ENCODE results near the gene CCDC15. TPM values are rescaled to one million over a fixed set of nuclear protein-coding genes. Genes with fewer than 3 reads are reported as not detected.
"Not testable (repeated sequence)": the region's sequence is repeated elsewhere in the genome, so short reads cannot be mapped to it uniquely, and the experiment has no call there.

The CCDC15 gene
- total RNA-seq, 2 experiments from 2014 or later = 7.7 to 8.8 TPM

- Mint-ChIP-seq H3K27ac (no peak overlapping the region), H3K36me3 (ENCODE audit: low read depth) (peaks cover 39% of the 10 kb centered on the region), H3K27me3 (ENCODE audit: low read depth) (no peaks in the 10 kb centered on the region), H3K9me3 (ENCODE audit: insufficient read depth) (peaks cover 8% of the 10 kb centered on the region), H3K4me3 (no peak overlapping the region), H3K4me1 (ENCODE audit: low read depth) (no peaks in the 10 kb centered on the region)
- POLR2A ChIA-PET = no interaction called here
- CTCF ChIA-PET = no interaction called here
- ATAC-seq (no peak), DNase-seq (no peak)
Measured at GRCh38 chr11:125001849-125002248, 47.8 kb downstream of the CCDC15 start.

- Mint-ChIP-seq H3K36me3 (ENCODE audit: low read depth) (peaks cover 50% of the 10 kb centered on the region), H3K4me1 (ENCODE audit: low read depth) (no peaks in the 10 kb centered on the region), H3K27me3 (ENCODE audit: low read depth) (no peaks in the 10 kb centered on the region), H3K9me3 (ENCODE audit: insufficient read depth) (peaks cover 8% of the 10 kb centered on the region), H3K4me3 (no peak overlapping the region), H3K27ac (no peak overlapping the region)
- ATAC-seq (no peak), DNase-seq (no peak)
- CTCF ChIA-PET = no interaction called here
- POLR2A ChIA-PET = no interaction called here
Measured at GRCh38 chr11:125005491-125005890, 51.5 kb downstream of the CCDC15 start.

- H3K27me3 Mint-ChIP-seq (ENCODE audit: low read depth) = no peaks in the 10 kb centered on the region
- H3K9me3 Mint-ChIP-seq (ENCODE audit: insufficient read depth) = no peaks in the 10 kb centered on the region
- no peaks in the 10 kb centered on the region for H3K36me3 Mint-ChIP-seq (ENCODE audit: low read depth)
- no peak overlapping the region for H3K4me3 Mint-ChIP-seq
- no peak for ATAC-seq
- H3K4me1 Mint-ChIP-seq (ENCODE audit: low read depth) = no peaks in the 10 kb centered on the region
- ChIA-PET POLR2A (no interaction called here), CTCF (no interaction called here)
- no peak overlapping the region for H3K27ac Mint-ChIP-seq
- DNase-seq = no peak
Measured at GRCh38 chr11:125016413-125016812, 62.4 kb downstream of the CCDC15 start.

- Mint-ChIP-seq H3K27me3 (ENCODE audit: low read depth) (no peaks in the 10 kb centered on the region), H3K4me1 (ENCODE audit: low read depth) (no peaks in the 10 kb centered on the region), H3K36me3 (ENCODE audit: low read depth) (no peaks in the 10 kb centered on the region), H3K9me3 (ENCODE audit: insufficient read depth) (no peaks in the 10 kb centered on the region), H3K27ac (no peak overlapping the region), H3K4me3 (no peak overlapping the region)
- DNase-seq (no peak), ATAC-seq (no peak)
- POLR2A ChIA-PET = no interaction called here
- CTCF ChIA-PET = no interaction called here
Measured at GRCh38 chr11:125020342-125020741, 66.3 kb downstream of the CCDC15 start.

- Mint-ChIP-seq H3K27ac (no peak overlapping the region), H3K4me1 (ENCODE audit: low read depth) (no peaks in the 10 kb centered on the region), H3K36me3 (ENCODE audit: low read depth) (peaks cover 2% of the 10 kb centered on the region), H3K9me3 (ENCODE audit: insufficient read depth) (no peaks in the 10 kb centered on the region), H3K4me3 (no peak overlapping the region), H3K27me3 (ENCODE audit: low read depth) (no peaks in the 10 kb centered on the region)
- CTCF ChIA-PET = no interaction called here
- POLR2A ChIA-PET = no interaction called here
- DNase-seq (no peak), ATAC-seq (no peak)
Measured at GRCh38 chr11:125022551-125022950, 68.5 kb downstream of the CCDC15 start.

- Mint-ChIP-seq H3K9me3 (ENCODE audit: insufficient read depth) (no peaks in the 10 kb centered on the region), H3K27ac (no peak overlapping the region), H3K4me1 (ENCODE audit: low read depth) (no peaks in the 10 kb centered on the region), H3K4me3 (no peak overlapping the region), H3K27me3 (ENCODE audit: low read depth) (no peaks in the 10 kb centered on the region), H3K36me3 (ENCODE audit: low read depth) (peaks cover 6% of the 10 kb centered on the region)
- ChIA-PET CTCF (no interaction called here), POLR2A (no interaction called here)
- DNase-seq = no peak
- ATAC-seq = no peak
Measured at GRCh38 chr11:125025968-125026367, 72.0 kb downstream of the CCDC15 start.

GRCh38 chr11:125029431-125029830 lies 75.4 kb downstream of the CCDC15 start:
- H3K9me3 Mint-ChIP-seq (ENCODE audit: insufficient read depth); POLR2A ChIA-PET: not testable (repeated sequence)

GRCh38 chr11:125036933-125037332 lies 82.9 kb downstream of the CCDC15 start:
- peaks cover 7% of the 10 kb centered on the region for H3K4me1 Mint-ChIP-seq (ENCODE audit: low read depth)

More at GRCh38 chr11:125029431-125029830, 75.4 kb downstream of the CCDC15 start:
- peaks cover 24% of the 10 kb centered on the region for H3K36me3 Mint-ChIP-seq (ENCODE audit: low read depth)
- H3K4me1 Mint-ChIP-seq (ENCODE audit: low read depth); H3K27me3 Mint-ChIP-seq (ENCODE audit: low read depth); H3K27ac Mint-ChIP-seq; DNase-seq; CTCF ChIA-PET; ATAC-seq; H3K4me3 Mint-ChIP-seq: not testable (repeated sequence)

GRCh38 chr11:125049164-125049792 lies 95.3 kb downstream of the CCDC15 start:
- no peak for ATAC-seq
- no peak overlapping the region for H3K27ac Mint-ChIP-seq
- peaks cover 10% of the 10 kb centered on the region for H3K4me1 Mint-ChIP-seq (ENCODE audit: low read depth)
- peaks cover under 1% of the 10 kb centered on the region for H3K27me3 Mint-ChIP-seq (ENCODE audit: low read depth)
- ChIA-PET CTCF (no interaction called here), POLR2A (no interaction called here)
- no peak for DNase-seq
- peaks cover 4% of the 10 kb centered on the region for H3K36me3 Mint-ChIP-seq (ENCODE audit: low read depth)
- no peaks in the 10 kb centered on the region for H3K9me3 Mint-ChIP-seq (ENCODE audit: insufficient read depth)
- no peak overlapping the region for H3K4me3 Mint-ChIP-seq

More at GRCh38 chr11:125036933-125037332, 82.9 kb downstream of the CCDC15 start:
- ATAC-seq (no peak), DNase-seq (no peak)
- ChIA-PET POLR2A (no interaction called here), CTCF (no interaction called here)
- Mint-ChIP-seq H3K27ac (no peak overlapping the region), H3K36me3 (ENCODE audit: low read depth) (peaks cover 41% of the 10 kb centered on the region), H3K4me3 (no peak overlapping the region), H3K27me3 (ENCODE audit: low read depth) (no peaks in the 10 kb centered on the region), H3K9me3 (ENCODE audit: insufficient read depth) (peaks cover 11% of the 10 kb centered on the region)

- Mint-ChIP-seq H3K9me3 (ENCODE audit: insufficient read depth) (no peaks in the 10 kb centered on the region), H3K4me1 (ENCODE audit: low read depth) (peaks cover 10% of the 10 kb centered on the region), H3K27me3 (ENCODE audit: low read depth) (peaks cover 2% of the 10 kb centered on the region), H3K36me3 (ENCODE audit: low read depth) (no peaks in the 10 kb centered on the region), H3K27ac (no peak overlapping the region), H3K4me3 (no peak overlapping the region)
- CTCF ChIA-PET = no interaction called here
- POLR2A ChIA-PET = no interaction called here
- ATAC-seq = no peak
- DNase-seq = no peak
Measured at GRCh38 chr11:125052047-125052446, 98.0 kb downstream of the CCDC15 start.

GRCh38 chr11:125053167-125053566 lies 99.2 kb downstream of the CCDC15 start:
- Mint-ChIP-seq H3K4me1 (ENCODE audit: low read depth) (peaks cover 10% of the 10 kb centered on the region), H3K27ac (no peak overlapping the region), H3K4me3 (no peak overlapping the region), H3K27me3 (ENCODE audit: low read depth) (peaks cover 3% of the 10 kb centered on the region), H3K9me3 (ENCODE audit: insufficient read depth) (no peaks in the 10 kb centered on the region), H3K36me3 (ENCODE audit: low read depth) (no peaks in the 10 kb centered on the region)
- no peak for DNase-seq
- POLR2A ChIA-PET = no interaction called here
- no peak for ATAC-seq
- CTCF ChIA-PET = no interaction called here

- ChIA-PET CTCF (no interaction called here), POLR2A (no interaction called here)
- no peaks in the 10 kb centered on the region for H3K9me3 Mint-ChIP-seq (ENCODE audit: insufficient read depth)
- no peak for ATAC-seq
- no peak overlapping the region for H3K27ac Mint-ChIP-seq
- H3K4me3 Mint-ChIP-seq = no peak overlapping the region
- no peak for DNase-seq
- H3K4me1 Mint-ChIP-seq (ENCODE audit: low read depth) = peaks cover 10% of the 10 kb centered on the region
- no peaks in the 10 kb centered on the region for H3K36me3 Mint-ChIP-seq (ENCODE audit: low read depth)
- peaks cover 10% of the 10 kb centered on the region for H3K27me3 Mint-ChIP-seq (ENCODE audit: low read depth)
Measured at GRCh38 chr11:125055107-125055715, 101.2 kb downstream of the CCDC15 start.

- H3K27ac Mint-ChIP-seq, CTCF ChIA-PET: not testable (repeated sequence)
Measured at GRCh38 chr11:125056111-125056510, 102.1 kb downstream of the CCDC15 start.

More at GRCh38 chr11:125056111-125056510, 102.1 kb downstream of the CCDC15 start:
- H3K9me3 Mint-ChIP-seq (ENCODE audit: insufficient read depth); H3K4me3 Mint-ChIP-seq; H3K36me3 Mint-ChIP-seq (ENCODE audit: low read depth); ATAC-seq; H3K4me1 Mint-ChIP-seq (ENCODE audit: low read depth); DNase-seq; POLR2A ChIA-PET: not testable (repeated sequence)
- H3K27me3 Mint-ChIP-seq (ENCODE audit: low read depth) = peaks cover 17% of the 10 kb centered on the region
